ENCODE measurements around the gene LONP2.
"Not testable (repeated sequence)": the region's sequence is repeated elsewhere in the genome, so short reads cannot be mapped to it uniquely, and the experiment has no call there.

Gene LONP2

GRCh38 chr16:48236286-48236685, 7.8 kb upstream of the LONP2 start:
- no peak for DNase-seq (ENCODE audit: low read depth)

- not testable (repeated sequence) for DNase-seq (ENCODE audit: low read depth)
These were observed 4.0 kb upstream of the LONP2 start for GRCh38 chr16:48240147-48240546.

GRCh38 chr16:48244863-48245195, 729 bp downstream of the LONP2 start:
- no peak for DNase-seq (ENCODE audit: low read depth)

GRCh38 chr16:48246066-48246465, 2.0 kb downstream of the LONP2 start:
- no peak for DNase-seq (ENCODE audit: low read depth)

- DNase-seq (ENCODE audit: low read depth) = no peak
These were observed 3.2 kb downstream of the LONP2 start, which contains the start of gene ABCC11 for GRCh38 chr16:48247311-48247710. Gene ABCC11 (minus strand): TSS chr16:48247539. CDS start chr16:48231921, 15,618 bp downstream.

- no peak for DNase-seq (ENCODE audit: low read depth)
These were observed 6.6 kb downstream of the LONP2 start for GRCh38 chr16:48250520-48251278.

GRCh38 chr16:48252013-48252412, 7.9 kb downstream of the LONP2 start:
- no peak for DNase-seq (ENCODE audit: low read depth)

GRCh38 chr16:48256579-48257177, 12.6 kb downstream of the LONP2 start:
- DNase-seq (ENCODE audit: low read depth) = no peak

GRCh38 chr16:48261569-48261968, 17.5 kb downstream of the LONP2 start:
- DNase-seq (ENCODE audit: low read depth) = no peak

GRCh38 chr16:48262631-48263030, 18.5 kb downstream of the LONP2 start:
- no peak for DNase-seq (ENCODE audit: low read depth)

- no peak for DNase-seq (ENCODE audit: low read depth)
These were observed 24.9 kb downstream of the LONP2 start for GRCh38 chr16:48269011-48269410.

- no peak for DNase-seq (ENCODE audit: low read depth)
These were observed 27.6 kb downstream of the LONP2 start for GRCh38 chr16:48271728-48272127.

- DNase-seq (ENCODE audit: low read depth) = no peak
These were observed 28.8 kb downstream of the LONP2 start for GRCh38 chr16:48272837-48273421.

- DNase-seq (ENCODE audit: low read depth) = no peak
These were observed 30.4 kb downstream of the LONP2 start for GRCh38 chr16:48274476-48274875.

GRCh38 chr16:48276102-48276501, 32.0 kb downstream of the LONP2 start:
- DNase-seq (ENCODE audit: low read depth) = no peak

GRCh38 chr16:48277158-48277557, 33.1 kb downstream of the LONP2 start:
- no peak for DNase-seq (ENCODE audit: low read depth)

- no peak for DNase-seq (ENCODE audit: low read depth)
These were observed 35.1 kb downstream of the LONP2 start for GRCh38 chr16:48279199-48279598.

GRCh38 chr16:48280546-48280945, 36.4 kb downstream of the LONP2 start:
- DNase-seq (ENCODE audit: low read depth) = no peak

GRCh38 chr16:48282636-48283263, 38.6 kb downstream of the LONP2 start:
- DNase-seq (ENCODE audit: low read depth) = no peak

GRCh38 chr16:48284772-48285409, 40.8 kb downstream of the LONP2 start:
- DNase-seq (ENCODE audit: low read depth) = no peak

GRCh38 chr16:48287239-48287638, 43.1 kb downstream of the LONP2 start:
- no peak for DNase-seq (ENCODE audit: low read depth)

- DNase-seq (ENCODE audit: low read depth) = no peak
These were observed 47.2 kb downstream of the LONP2 start for GRCh38 chr16:48291303-48291702.

- no peak for DNase-seq (ENCODE audit: low read depth)
These were observed 47.7 kb downstream of the LONP2 start for GRCh38 chr16:48291754-48292153.

All from activated T-cell treated with anti-CD3 and anti-CD28 coated beads for 48 hours (primary cell).